Heart left ventricle (tissue), 16 donors: Measurements from ENCODE around the gene NTRK2. TPM values are rescaled to one million over a fixed set of nuclear protein-coding genes. Genes with fewer than 3 reads are reported as not detected.

Source experiments
- ATAC-seq, 4 donors: fragments of 200-7000 bp; cut with Tn5 transposase; one replicate each; pipeline ENCODE4 v1.9.1; 2020 to 2022; ENCODE audit warnings: moderate library complexity in 4 of 4, mild to moderate bottlenecking in 3 of 4, moderate number of reproducible peaks in 1 of 4
- DNase-seq, 5 donors: peaks; one replicate each; pipeline ENCODE4 v3.0.0-alpha.2; 2020
- H3K27ac ChIP-seq, 12 donors: fragments of 200-600 bp; sonication (generic) in 4 of 12; one replicate each; pipeline versions ENCODE4 v1.5.0 to v1.8.0; 2016 to 2022; ENCODE audit warnings: mild to moderate bottlenecking in 2 of 12
- H3K27me3 ChIP-seq, 9 donors: fragments of 200-600 bp; sonication (generic) in 2 of 9; one replicate each; pipeline versions ENCODE4 v1.5.1 to v1.8.0; 2016 to 2022; ENCODE audit warnings: mild to moderate bottlenecking in 3 of 9
- H3K36me3 ChIP-seq, 9 donors: fragments of 200-600 bp; sonication (generic) in 2 of 9; one replicate each; pipeline versions ENCODE4 v1.5.0 to v1.8.0; 2018 to 2022; ENCODE audit warnings: mild to moderate bottlenecking in 2 of 9
- H3K4me1 ChIP-seq, 12 donors: fragments of 200-600 bp; sonication (generic) in 4 of 12; one replicate each; pipeline versions ENCODE4 v1.5.0 to v1.8.0; 2016 to 2022; ENCODE audit warnings: mild to moderate bottlenecking in 3 of 12
- H3K4me3 ChIP-seq, 12 donors: fragments of 200-600 bp; sonication (generic) in 4 of 12; one replicate each; pipeline versions ENCODE4 v1.5.0 to v1.8.0; 2017 to 2022; ENCODE audit warnings: mild to moderate bottlenecking in 9 of 12, moderate library complexity in 4 of 12
- H3K9me3 ChIP-seq, 12 donors: fragments of 200-600 bp; sonication (generic) in 4 of 12; one replicate each; pipeline versions ENCODE4 v1.5.0 to v1.8.0; 2016 to 2022; ENCODE audit warnings: mild to moderate bottlenecking in 1 of 12
- POLR2A ChIP-seq, 2 donors: fragments of 450-650 bp; IDR thresholded peaks; one replicate each; pipeline ENCODE4 v1.6.1; 2017; ENCODE audit warnings: antibody characterized with exemption in 2 of 2, mild to moderate bottlenecking in 2 of 2, moderate library complexity in 2 of 2
- WGBS, 4 donors: extraction: QIAGEN DNeasy Blood & Tissue Kit in 2 of 4; methylation state at CpG; one replicate each; pipeline versions ENCODE4 v1.1.5 to v1.1.7; 2013 to 2018; 5-methylcytosine and 5-hydroxymethylcytosine counted together
- intact Hi-C, 10 donors: fragments of 100-400 bp; cut with DNase I; formaldehyde crosslinking; loops; one replicate each; pipeline versions ENCODE4 v1.11.1 to v1.14.2; 2022
- polyA plus RNA-seq, 2 donors: library from polyadenylated mRNA; stranded (reverse); fragments of 200-250 nt; gene quantifications; one replicate each; pipeline ENCODE4 v1.2.3, GENCODE V29; 2013
- total RNA-seq, 9 donors: library from RNA; depleted of rRNA in 2 of 9; stranded (reverse); fragments of >200 nt in 2 of 9; fragmentation: NEBNext Ultra II Directional in 3 of 9; extraction: Animal tissue kit (Norgen Biotek cat#: 25700) in 3 of 9; gene quantifications; one replicate each; pipeline versions ENCODE4 v1.1.0 to v1.2.4, GENCODE V29; 2016 to 2023
- TF ChIP-seq, protein P1 (sequence below), 12 donors: fragments of 200-600 bp; sonication (generic) in 4 of 12; IDR thresholded peaks; one replicate each; pipeline versions ENCODE4 v1.5.0 to v1.8.0; 2018 to 2022; ENCODE audit warnings: antibody characterized with exemption in 12 of 12, mild to moderate bottlenecking in 5 of 12
- donor health status: ischemic (EF 13 %, LVEDD 7.1; RV severe dilation, severe dysfunction).
- donor health status: healthy with polysubstance abuse.
- donor health status: DM: no; HTN: yes; CAD: no.
- donor health status: DM: no; HTN: no; CAD: no.
- donor health status: ischemic (EF 25% LVEDD 6.9; RV normal size, moderate dysfunction).
- donor health status: ischemic (EF 25% LVEDD 5.7; RV mildly dilated, moderate dysfunction).
- donor health status: healthy.
- donor health status: DM: yes; HTN: yes; CAD: no.
- donor health status: ischemic (EF 35%, LVEDD 5.7; RV mildly dilated, moderate dysfunction).
- donor health status: nonischemic (EF 11% LVEDD 7.7; RV severe dilation, severe dysfunction).
- donor health status: DM: yes; HTN: yes; CAD: no.
- donor health status: PGD.
- donor health status: ischemic (EF 29% LVEDD 5.4; RV normal size, mild dysfunction).
- donor health status: nonischemic (EF 23%, LVEDD 6.1; RV moderate dilation, normal function).

NTRK2 gene
- total and polyA plus RNA-seq, 11 donors = 0.86 to 16.0 (median 2.4) TPM

GRCh38 chr9:84670138-84671041 is 861 bp downstream of the NTRK2 start:
- TF ChIP-seq, protein P1, sequence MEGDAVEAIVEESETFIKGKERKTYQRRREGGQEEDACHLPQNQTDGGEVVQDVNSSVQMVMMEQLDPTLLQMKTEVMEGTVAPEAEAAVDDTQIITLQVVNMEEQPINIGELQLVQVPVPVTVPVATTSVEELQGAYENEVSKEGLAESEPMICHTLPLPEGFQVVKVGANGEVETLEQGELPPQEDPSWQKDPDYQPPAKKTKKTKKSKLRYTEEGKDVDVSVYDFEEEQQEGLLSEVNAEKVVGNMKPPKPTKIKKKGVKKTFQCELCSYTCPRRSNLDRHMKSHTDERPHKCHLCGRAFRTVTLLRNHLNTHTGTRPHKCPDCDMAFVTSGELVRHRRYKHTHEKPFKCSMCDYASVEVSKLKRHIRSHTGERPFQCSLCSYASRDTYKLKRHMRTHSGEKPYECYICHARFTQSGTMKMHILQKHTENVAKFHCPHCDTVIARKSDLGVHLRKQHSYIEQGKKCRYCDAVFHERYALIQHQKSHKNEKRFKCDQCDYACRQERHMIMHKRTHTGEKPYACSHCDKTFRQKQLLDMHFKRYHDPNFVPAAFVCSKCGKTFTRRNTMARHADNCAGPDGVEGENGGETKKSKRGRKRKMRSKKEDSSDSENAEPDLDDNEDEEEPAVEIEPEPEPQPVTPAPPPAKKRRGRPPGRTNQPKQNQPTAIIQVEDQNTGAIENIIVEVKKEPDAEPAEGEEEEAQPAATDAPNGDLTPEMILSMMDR (IDR thresholded peaks at IDR 0.05) = peak in 2 of 12 donors; percentile 3 to 10
- TF ChIP-seq POLR2A (IDR thresholded peaks at IDR 0.05) = no peak
- intact Hi-C loops = no loop called here
- DNase-seq (peak; percentile 6 to 58 (median 40)), ATAC-seq (peak in 2 of 4 donors; percentile 9 to 16)
- no peaks in the 10 kb centered on the region for H3K36me3 ChIP-seq
- H3K27ac ChIP-seq = peak overlapping the region in 8 of 12 donors; percentile 8 to 50 (median 36)
- peaks cover 0 to 5% (median 0%) of the 10 kb centered on the region in 12 donors for H3K9me3 ChIP-seq
- WGBS, 4 donors = 7 to 16% (median 10%) methylated on average over 41 to 67 of the region's 67 CpGs
- H3K4me1 ChIP-seq = peaks cover 0 to 34% (median 11%) of the 10 kb centered on the region in 12 donors
- H3K27me3 ChIP-seq = peaks cover 0 to 49% (median 16%) of the 10 kb centered on the region in 9 donors
- H3K4me3 ChIP-seq = peak overlapping the region; percentile 21 to 65 (median 54)

DNA sequence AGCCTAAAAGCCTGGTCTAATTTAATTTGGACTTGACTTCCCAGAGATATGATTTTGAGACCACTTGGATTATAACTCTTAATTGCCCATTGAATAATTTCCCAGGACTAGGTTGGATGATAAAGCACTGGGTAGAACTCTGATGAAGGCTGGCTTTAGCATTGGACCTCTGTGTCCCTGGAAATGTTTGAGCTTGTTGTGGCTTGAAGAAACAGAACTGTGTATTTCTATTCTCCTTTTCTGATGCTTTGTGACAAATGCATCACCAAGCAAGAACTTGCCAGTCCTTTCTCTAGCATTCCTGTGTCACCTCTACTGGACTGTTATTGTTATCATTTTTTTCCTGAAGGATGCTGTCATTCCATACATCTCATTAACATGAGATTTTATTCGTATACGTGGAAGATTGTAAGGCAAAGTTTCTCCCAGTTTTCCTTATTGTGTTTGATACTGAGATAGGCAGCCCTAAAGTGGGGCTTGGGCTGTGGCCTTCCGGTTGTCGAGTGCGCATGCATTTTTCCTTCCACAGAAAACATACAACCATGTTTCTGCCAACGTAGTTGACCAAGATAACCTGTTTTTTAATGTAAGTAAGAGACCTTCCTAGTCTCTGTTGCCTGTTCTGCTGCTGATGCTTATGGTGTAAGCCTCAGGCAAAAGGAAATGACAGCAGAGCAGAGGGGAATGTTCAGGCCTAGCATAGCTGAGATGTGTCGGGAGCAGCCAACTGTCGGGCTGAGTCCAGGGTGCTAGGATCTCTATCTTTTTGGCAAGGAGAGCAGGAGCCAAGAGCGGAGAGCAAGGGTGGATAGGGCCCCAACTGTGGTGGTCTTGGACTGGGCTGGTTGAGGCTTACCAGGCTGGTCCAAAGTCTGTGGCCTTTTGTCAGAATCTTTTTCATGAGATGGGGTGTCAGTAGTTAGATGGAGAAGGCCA is 2.3 kb downstream of the NTRK2 start:
- Histone ChIP-seq H3K36me3 (no peaks in the 10 kb centered on the region), H3K4me3 (peak overlapping the region in 9 of 12 donors; percentile 4 to 65 (median 54)), H3K27me3 (peaks cover 0 to 44% (median 13%) of the 10 kb centered on the region in 9 donors), H3K27ac (peak overlapping the region in 1 of 12 donors; percentile 32), H3K9me3 (no peaks in the 10 kb centered on the region), H3K4me1 (peaks cover 0 to 34% (median 11%) of the 10 kb centered on the region in 12 donors)
- 83 to 86% (median 83%) methylated on average over 9 of the region's 9 CpGs for WGBS, 4 donors
- no peak for ATAC-seq
- no peak for DNase-seq
- intact Hi-C loops = no loop called here
- TF ChIP-seq, protein P1 (IDR thresholded peaks at IDR 0.05) = no peak
- TF ChIP-seq POLR2A (IDR thresholded peaks at IDR 0.05) = no peak

GRCh38 chr9:84673806-84674205 is 4.3 kb downstream of the NTRK2 start:
- Histone ChIP-seq H3K27ac (no peak overlapping the region), H3K36me3 (no peaks in the 10 kb centered on the region), H3K27me3 (peaks cover 0 to 27% (median 10%) of the 10 kb centered on the region in 9 donors), H3K4me3 (no peak overlapping the region), H3K4me1 (peaks cover 0 to 21% (median 7%) of the 10 kb centered on the region in 12 donors), H3K9me3 (no peaks in the 10 kb centered on the region)
- DNase-seq (no peak), ATAC-seq (no peak)
- intact Hi-C loops = no loop called here
- WGBS, 4 donors = 59 to 70% (median 66%) methylated on average over 4 of the region's 4 CpGs
- TF ChIP-seq POLR2A (IDR thresholded peaks at IDR 0.05) = no peak
- TF ChIP-seq, protein P1 (IDR thresholded peaks at IDR 0.05) = no peak
